Panc1 (cell line): ENCODE results near the gene MKRN2OS. TPM values are rescaled to one million over a fixed set of nuclear protein-coding genes. Genes with fewer than 3 reads are reported as not detected.

Experiments
- ATAC-seq: fragments of 200-7000 bp; cut with Tn5 transposase; 2 replicates; pipeline ENCODE4 v1.9.1; 2020; ENCODE audit warnings: mild to moderate bottlenecking, moderate library complexity
- BruUV-seq: library from RNA; stranded (reverse); fragments of 400-500 nt; replicated peaks from 2 replicates; lab custom pipeline; 2021; lab: Mats Ljungman, UMichigan
- CTCF ChIA-PET: fragments of 300-600 bp; sonication (Branson Sonifier 250); formaldehyde crosslinking; loops from one replicate; lab custom pipeline; 2022; ENCODE audit warnings: antibody characterized with exemption; lab: Charles Lee
- POLR2A ChIA-PET: fragments of 300-600 bp; sonication (Branson Sonifier 250); formaldehyde crosslinking; loops from one replicate; lab custom pipeline; 2022; ENCODE audit warnings: antibody characterized with exemption; lab: Charles Lee
- DNase-seq: peaks from one replicate; pipeline ENCODE4 v3.0.0-alpha.2; 2010; ENCODE audit warnings: low read depth, low spot score
- H3K27ac ChIP-seq: 2 replicates; pipeline ENCODE4 v1.5.1; 2011; ENCODE audit warnings: mild to moderate bottlenecking, low read length, inconsistent platforms
- H3K27me3 ChIP-seq: fragments of 200-500 bp; sonication (Bioruptor generic); 2 replicates; pipeline ENCODE4 v1.6.0; 2014; ENCODE audit warnings: low read length, inconsistent platforms; ENCODE audit not compliant: control insufficient read depth, insufficient read depth
- H3K36me3 ChIP-seq: fragments of 200-500 bp; sonication (Bioruptor generic); 2 replicates; pipeline ENCODE4 v1.5.1; 2014; ENCODE audit warnings: inconsistent platforms, mild to moderate bottlenecking, low read length, moderate library complexity; ENCODE audit not compliant: control insufficient read depth, insufficient read depth
- H3K4me1 ChIP-seq: 2 replicates; pipeline ENCODE4 v1.5.1; 2011; ENCODE audit warnings: inconsistent platforms, mild to moderate bottlenecking, low read length, moderate library complexity; ENCODE audit not compliant: control insufficient read depth, insufficient read depth
- H3K4me3 ChIP-seq, 2 experiments: 2 replicates each; pipeline ENCODE4 v1.5.1; 2011 to 2012; ENCODE audit warnings: low read depth in 2 of 2, low read length in 2 of 2, mild to moderate bottlenecking in 2 of 2, inconsistent platforms in 1 of 2, moderate library complexity in 1 of 2
- H3K9me3 ChIP-seq: fragments of 200-500 bp; sonication (Bioruptor generic); 2 replicates; pipeline ENCODE4 v1.5.1; 2014; ENCODE audit warnings: low read depth, mild to moderate bottlenecking, inconsistent platforms, low read length, moderate library complexity; ENCODE audit not compliant: control insufficient read depth, insufficient read depth
- POLR2AphosphoS5 ChIP-seq: IDR thresholded peaks from 2 replicates; pipeline ENCODE4 v1.6.1; 2012; ENCODE audit warnings: mild to moderate bottlenecking, low read depth, low read length, moderate library complexity
- REST ChIP-seq, 2 experiments: IDR thresholded peaks; 2 replicates each; pipeline ENCODE4 v1.6.1; 2011 to 2012; ENCODE audit warnings: low read depth in 2 of 2, control low read depth in 1 of 2, low read length in 1 of 2, mild to moderate bottlenecking in 1 of 2, moderate library complexity in 1 of 2; ENCODE audit not compliant: insufficient read depth in 1 of 2
- SIN3A ChIP-seq: IDR thresholded peaks from 2 replicates; pipeline ENCODE4 v1.6.1; 2012; ENCODE audit warnings: low read depth, mild to moderate bottlenecking, low read length, moderate library complexity, borderline replicate concordance; ENCODE audit not compliant: insufficient read depth
- TCF7L2 ChIP-seq: IDR thresholded peaks from 2 replicates; pipeline ENCODE4 v1.6.1; 2011; ENCODE audit warnings: mild to moderate bottlenecking, low read depth, low read length, inconsistent platforms
- in situ Hi-C: cut with HindIII; loops from 2 replicates; pipeline ENCODE4 v1.10.0; 2016; ENCODE audit warnings: low sequenced_read_pairs, low pct_unique_long_range_greater_than_20kb
- intact Hi-C: fragments of 100-400 bp; cut with micrococcal nuclease; formaldehyde crosslinking; loops from one replicate; pipeline ENCODE4 v1.10.0; 2022; ENCODE audit not compliant: unreplicated experiment
- total RNA-seq: library from RNA; stranded (reverse); gene quantifications from one replicate; pipeline ENCODE4 v1.2.1, GENCODE V29; 2021; ENCODE audit not compliant: unreplicated experiment
- TF ChIP-seq, protein P1 (sequence below): fragments of 450-650 bp; IDR thresholded peaks from 2 replicates; pipeline ENCODE4 v1.5.1; 2017; ENCODE audit warnings: mild to moderate bottlenecking

MKRN2OS gene
- total RNA-seq, 1 experiment from 2014 or later: not detected

- POLR2A ChIA-PET: no interaction called here
- in situ Hi-C loops: no loop called here
- no TSS peak for BruUV-seq
Observed at GRCh38 chr3:12503126-12503957, 42.0 kb downstream of the MKRN2OS start.

DNA sequence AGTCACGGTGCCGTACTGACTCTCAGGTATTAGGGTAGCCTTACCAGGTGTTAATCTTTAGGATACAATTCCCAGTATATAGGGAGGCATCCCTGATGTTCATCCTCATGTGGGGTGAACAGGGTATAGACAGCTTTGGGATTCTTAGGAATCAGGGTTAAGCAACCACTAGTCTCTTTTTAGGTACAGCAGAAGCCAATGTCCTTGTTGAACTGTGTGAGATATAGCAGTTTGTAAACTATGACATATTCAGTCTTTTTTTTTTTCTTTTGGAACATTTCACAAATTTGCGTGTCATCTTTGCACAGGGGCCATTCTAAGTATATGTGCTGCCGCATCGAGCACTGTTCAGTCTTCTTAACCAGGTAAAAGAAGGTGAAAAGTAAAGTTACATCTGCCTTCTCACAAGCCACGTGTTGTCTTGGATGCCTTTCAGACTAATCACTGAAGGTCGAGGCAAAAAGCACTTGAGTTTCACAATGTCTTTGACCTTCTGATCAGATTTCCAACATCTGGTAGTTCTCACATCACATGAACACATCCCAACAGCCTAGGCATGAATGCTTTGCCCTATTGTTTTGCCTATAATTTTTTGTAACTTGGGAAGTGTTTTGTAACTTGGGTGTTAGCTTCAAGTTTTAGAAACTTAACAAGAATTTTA, 43.8 kb downstream of the MKRN2OS start:
- no peak overlapping the region for H3K27ac ChIP-seq
- CTCF ChIA-PET: no interaction called here
- POLR2A ChIA-PET: no interaction called here
- DNase-seq (no peak), ATAC-seq (no peak)
- no peak for TF ChIP-seq TCF7L2
- TF ChIP-seq POLR2AphosphoS5: no peak
- TF ChIP-seq SIN3A: no peak
- TF ChIP-seq, protein P1, sequence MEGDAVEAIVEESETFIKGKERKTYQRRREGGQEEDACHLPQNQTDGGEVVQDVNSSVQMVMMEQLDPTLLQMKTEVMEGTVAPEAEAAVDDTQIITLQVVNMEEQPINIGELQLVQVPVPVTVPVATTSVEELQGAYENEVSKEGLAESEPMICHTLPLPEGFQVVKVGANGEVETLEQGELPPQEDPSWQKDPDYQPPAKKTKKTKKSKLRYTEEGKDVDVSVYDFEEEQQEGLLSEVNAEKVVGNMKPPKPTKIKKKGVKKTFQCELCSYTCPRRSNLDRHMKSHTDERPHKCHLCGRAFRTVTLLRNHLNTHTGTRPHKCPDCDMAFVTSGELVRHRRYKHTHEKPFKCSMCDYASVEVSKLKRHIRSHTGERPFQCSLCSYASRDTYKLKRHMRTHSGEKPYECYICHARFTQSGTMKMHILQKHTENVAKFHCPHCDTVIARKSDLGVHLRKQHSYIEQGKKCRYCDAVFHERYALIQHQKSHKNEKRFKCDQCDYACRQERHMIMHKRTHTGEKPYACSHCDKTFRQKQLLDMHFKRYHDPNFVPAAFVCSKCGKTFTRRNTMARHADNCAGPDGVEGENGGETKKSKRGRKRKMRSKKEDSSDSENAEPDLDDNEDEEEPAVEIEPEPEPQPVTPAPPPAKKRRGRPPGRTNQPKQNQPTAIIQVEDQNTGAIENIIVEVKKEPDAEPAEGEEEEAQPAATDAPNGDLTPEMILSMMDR: no peak
- TF ChIP-seq REST (IDR thresholded peaks at IDR 0.05; ENCODE audit: insufficient read depth in 1 of 2, low read depth in 2 of 2, low read length in 1 of 2): no peak
- no peak overlapping the region for H3K4me3 ChIP-seq
- no TSS peak for BruUV-seq
- no peaks in the 10 kb centered on the region for H3K27me3 ChIP-seq
- peaks cover 3% of the 10 kb centered on the region for H3K36me3 ChIP-seq
- H3K4me1 ChIP-seq: no peaks in the 10 kb centered on the region
- intact Hi-C loops (no loop called here), in situ Hi-C loops (no loop called here)
- no peaks in the 10 kb centered on the region for H3K9me3 ChIP-seq

More at GRCh38 chr3:12503126-12503957, 42.0 kb downstream of the MKRN2OS start:
- intact Hi-C loops: no loop called here
- Histone ChIP-seq H3K27ac (no peak overlapping the region), H3K9me3 (no peaks in the 10 kb centered on the region), H3K36me3 (peaks cover 2% of the 10 kb centered on the region), H3K4me3 (no peak overlapping the region), H3K4me1 (no peaks in the 10 kb centered on the region), H3K27me3 (no peaks in the 10 kb centered on the region)
- no peak for TF ChIP-seq SIN3A
- no peak for TF ChIP-seq POLR2AphosphoS5
- no peak for TF ChIP-seq REST (IDR thresholded peaks at IDR 0.05; ENCODE audit: insufficient read depth in 1 of 2, low read depth in 2 of 2, low read length in 1 of 2)
- TF ChIP-seq, protein P1: no peak
- TF ChIP-seq TCF7L2: no peak
- no peak for ATAC-seq
- CTCF ChIA-PET: no interaction called here
- no peak for DNase-seq
